ENCODE results near the gene CPXM2.
A peak's percentile ranks its signal among the peaks of the same experiment; 100 is the strongest.

CPXM2 gene

DNA sequence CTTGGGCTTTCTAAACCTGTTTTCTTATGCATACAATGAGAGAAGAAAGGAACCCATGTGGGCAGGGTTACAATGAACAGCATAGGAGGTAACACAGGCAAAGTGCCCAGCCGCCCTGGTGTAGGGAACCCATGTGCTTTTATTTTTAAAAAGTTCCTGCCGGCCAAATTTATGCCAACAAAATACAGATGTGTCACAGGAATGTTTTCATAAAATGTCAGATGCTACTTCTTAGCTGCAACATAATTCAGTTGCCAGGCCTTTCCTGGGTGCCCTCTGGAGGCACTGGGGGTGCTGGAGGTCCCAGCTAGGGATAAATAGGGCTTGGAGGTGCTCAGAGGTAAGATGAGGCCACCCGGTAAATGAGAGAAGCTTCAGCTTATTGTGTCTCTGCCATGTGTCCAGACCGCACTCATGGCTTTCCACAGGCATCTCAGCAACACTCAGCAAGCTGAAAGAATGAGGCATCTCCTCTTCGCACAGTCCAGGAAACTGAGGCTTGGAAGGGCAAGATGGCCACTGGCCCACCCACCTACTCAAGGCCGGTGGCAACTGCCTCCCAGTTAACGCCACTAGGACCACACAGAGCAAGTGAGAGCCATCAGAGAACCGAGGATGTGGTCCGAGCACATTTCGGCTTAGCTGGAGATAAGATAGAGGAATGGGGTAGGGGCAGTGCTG lies 58.3 kb downstream of the CPXM2 start:
- in situ Hi-C loops (cut with HindIII; ENCODE audit: low pct_ligation_motif_present, low pct_unique_long_range_greater_than_20kb, low sequenced_read_pairs): no loop called here
- DNase-seq: no peak

DNA sequence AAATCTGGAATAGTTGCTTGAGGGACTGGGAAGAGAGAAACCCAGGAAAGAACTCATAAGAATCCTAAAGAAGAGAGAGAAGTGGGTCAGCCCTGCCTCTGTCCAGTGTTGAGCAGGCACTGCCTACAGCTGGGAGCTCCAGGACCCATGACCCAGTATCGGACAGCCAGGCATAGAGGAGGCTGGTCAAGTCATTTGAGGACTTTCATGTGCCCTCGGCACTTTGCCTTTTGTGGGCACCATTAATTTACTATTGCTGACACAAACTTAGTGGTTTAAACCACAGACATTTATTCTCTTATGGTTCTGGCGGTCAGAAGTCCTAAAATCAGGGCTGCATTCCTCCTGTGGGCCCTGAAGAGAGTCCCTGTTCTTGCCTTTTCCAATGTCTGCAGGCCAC lies 60.3 kb downstream of the CPXM2 start:
- in situ Hi-C loops (cut with HindIII; ENCODE audit: low pct_ligation_motif_present, low pct_unique_long_range_greater_than_20kb, low sequenced_read_pairs): no loop called here
- no peak for DNase-seq

DNA sequence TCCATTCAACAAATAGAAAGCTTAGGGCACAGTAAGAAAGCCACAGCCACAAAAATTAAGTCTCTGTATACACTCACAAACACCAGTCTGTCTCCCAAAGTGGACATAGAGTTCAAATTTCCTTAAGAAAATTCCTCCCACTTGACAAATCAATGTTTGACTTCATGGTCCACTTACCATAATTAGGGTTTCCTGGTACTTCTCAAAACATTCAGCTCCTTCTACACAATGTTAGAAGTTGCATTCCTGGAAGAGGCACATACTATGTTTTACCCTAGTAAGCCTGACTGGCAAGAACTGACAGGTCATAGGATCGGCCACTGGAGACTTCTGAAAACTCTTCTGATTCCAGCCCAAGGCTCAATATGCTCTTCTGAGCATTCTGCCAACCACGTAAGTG lies 70.5 kb downstream of the CPXM2 start:
- in situ Hi-C loops (cut with HindIII; ENCODE audit: low pct_ligation_motif_present, low pct_unique_long_range_greater_than_20kb, low sequenced_read_pairs): no loop called here
- no peak for DNase-seq

DNA sequence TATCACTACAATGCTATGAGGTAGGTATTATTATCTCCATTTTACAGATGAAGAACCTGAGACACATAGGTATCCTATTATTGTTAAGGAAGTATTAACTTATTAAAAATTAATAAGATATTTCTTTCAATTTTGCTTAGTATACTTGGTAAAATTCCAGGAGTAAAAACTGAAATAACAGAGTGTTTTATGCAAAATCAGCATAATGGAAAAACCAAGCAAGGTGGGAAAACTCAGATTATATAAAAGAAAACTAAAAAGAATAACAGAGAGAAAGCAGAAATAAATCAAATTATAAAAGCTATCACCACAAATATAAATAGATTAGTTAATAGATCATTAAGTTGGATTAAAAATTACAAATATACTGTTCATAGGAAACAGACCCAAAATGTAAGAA lies 82.0 kb downstream of the CPXM2 start:
- in situ Hi-C loops (cut with HindIII; ENCODE audit: low pct_ligation_motif_present, low pct_unique_long_range_greater_than_20kb, low sequenced_read_pairs): no loop called here

DNA sequence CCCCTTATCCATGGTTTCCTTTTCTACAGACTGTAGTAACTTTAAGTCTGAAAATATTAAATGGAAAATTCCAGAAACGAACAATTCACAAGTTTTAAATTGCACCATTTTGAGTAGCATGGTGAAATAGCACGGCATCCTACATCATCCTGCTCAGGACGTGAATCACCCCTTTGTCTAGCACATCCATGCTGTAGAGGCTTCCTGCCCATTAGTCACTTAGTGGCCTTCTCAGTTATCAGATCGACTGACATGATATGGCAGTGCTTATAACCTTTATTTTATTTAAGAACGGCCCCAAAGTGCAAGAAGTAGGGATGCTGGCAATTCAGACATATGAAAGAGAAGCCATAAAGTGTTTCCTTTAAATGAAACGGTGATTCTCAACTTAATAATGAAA lies 82.7 kb downstream of the CPXM2 start:
- DNase-seq: peak; percentile 16
- in situ Hi-C loops (cut with HindIII; ENCODE audit: low pct_ligation_motif_present, low pct_unique_long_range_greater_than_20kb, low sequenced_read_pairs): no loop called here

More for the DNA sequence above, 82.0 kb downstream of the CPXM2 start:
- no peak for DNase-seq

DNA sequence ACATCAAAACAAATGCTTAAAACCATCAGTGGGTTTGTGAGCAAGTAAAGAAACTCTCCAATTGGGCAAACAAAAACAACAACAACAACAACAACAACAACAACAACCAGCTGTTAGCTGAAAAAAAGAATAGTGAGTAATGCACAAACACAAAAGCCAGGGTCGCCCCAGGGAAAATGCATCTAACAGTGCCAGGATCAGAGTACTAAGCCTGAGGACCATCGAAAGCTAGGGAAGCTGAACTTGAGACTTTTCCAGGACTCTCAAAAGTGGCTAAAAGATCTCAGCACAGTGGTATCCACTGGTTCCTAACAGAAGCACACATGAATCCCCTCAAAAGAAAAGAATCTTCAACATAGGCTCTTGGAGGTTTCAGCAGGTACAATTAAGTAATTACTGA lies 83.3 kb downstream of the CPXM2 start:
- in situ Hi-C loops (cut with HindIII; ENCODE audit: low pct_ligation_motif_present, low pct_unique_long_range_greater_than_20kb, low sequenced_read_pairs): no loop called here
- DNase-seq: no peak

DNA sequence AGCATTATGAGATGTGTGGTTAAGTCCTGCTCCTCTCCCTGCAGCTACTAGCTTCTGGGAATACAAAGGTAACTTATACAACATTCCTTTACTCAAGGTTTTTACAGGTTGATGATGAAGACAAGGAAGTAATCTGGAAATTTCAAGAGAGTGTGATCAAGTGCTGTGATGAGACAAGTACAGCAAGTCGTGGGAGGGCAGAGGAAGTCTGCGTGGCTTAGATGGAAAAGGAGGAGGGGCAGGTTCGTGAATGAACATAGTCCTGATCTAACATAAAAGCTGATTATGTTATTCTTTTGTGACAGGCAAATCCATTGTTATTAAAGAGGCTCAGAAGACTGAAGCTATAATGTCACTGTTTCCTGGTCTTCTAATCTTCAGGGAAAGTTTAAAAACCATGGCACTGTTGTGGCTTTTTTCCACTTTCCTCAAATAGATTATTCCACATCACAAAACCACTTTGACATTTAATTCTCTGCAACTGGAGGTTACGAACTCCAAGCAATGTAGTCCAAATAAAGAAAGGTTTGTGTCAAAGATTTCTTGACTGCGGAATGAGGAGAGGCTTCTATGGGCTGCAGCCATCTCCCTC lies 84.1 kb downstream of the CPXM2 start:
- no peak for DNase-seq
- in situ Hi-C loops (cut with HindIII; ENCODE audit: low pct_ligation_motif_present, low pct_unique_long_range_greater_than_20kb, low sequenced_read_pairs): no loop called here

DNA sequence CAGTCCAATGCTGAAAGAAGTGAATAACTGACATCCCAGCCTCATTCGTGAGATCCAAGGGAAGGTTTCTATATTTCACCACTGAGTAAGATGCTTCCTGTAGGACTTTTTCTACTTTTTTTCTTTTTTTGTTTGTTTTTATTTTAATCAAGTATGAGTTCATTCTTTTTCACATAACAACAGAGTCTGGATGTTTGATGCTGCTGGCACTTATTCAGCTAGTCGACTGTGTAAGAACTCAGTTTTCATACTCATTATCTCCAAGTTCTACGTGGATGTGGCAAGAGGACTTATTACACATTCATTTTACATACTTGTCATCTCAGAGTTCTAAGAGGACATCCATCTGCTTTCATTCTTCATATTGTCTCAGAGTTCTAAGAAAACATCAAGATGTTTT lies 86.9 kb downstream of the CPXM2 start:
- DNase-seq: no peak
- in situ Hi-C loops (cut with HindIII; ENCODE audit: low pct_ligation_motif_present, low pct_unique_long_range_greater_than_20kb, low sequenced_read_pairs): no loop called here

DNA sequence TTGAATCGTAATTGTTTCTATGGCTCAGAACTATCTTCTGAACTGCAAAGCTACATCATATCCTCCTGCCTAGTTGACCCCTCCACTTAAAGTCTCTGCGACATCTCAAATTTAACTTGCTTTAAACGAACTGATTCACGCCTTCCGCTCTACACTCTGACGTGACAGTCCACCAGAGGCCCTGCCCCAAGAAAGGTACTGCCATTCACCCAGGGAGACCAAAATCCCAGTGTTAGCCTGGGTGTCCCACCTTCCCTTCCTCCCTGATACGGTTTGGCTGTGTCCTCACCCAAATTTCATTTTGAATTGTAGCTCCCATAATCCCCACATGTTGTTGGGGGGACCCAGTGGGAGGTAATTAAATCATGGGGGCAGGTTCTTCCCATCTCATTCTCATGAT lies 90.8 kb downstream of the CPXM2 start:
- no peak for DNase-seq
- in situ Hi-C loops (cut with HindIII; ENCODE audit: low pct_ligation_motif_present, low pct_unique_long_range_greater_than_20kb, low sequenced_read_pairs): no loop called here

DNA sequence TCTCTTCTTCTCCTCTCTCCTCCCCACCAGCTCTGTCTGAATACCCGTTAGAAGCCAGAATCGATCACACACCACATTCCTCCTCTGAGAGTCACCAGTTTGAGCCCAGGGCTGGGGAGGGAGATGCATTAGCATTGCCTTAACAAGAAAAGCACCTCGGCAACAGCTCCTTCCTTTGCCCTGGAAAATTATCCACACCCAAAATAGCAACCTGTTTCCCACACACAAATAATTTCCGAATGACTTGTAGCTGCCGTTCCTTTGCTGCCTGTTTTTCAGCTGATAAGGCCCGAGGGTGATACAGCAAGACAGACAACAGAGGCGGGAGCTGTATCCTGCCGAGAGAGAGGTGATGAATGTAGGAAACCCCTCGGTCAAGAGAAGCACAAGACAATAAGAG lies 91.3 kb downstream of the CPXM2 start:
- no peak for DNase-seq
- in situ Hi-C loops (cut with HindIII; ENCODE audit: low pct_ligation_motif_present, low pct_unique_long_range_greater_than_20kb, low sequenced_read_pairs): no loop called here

DNA sequence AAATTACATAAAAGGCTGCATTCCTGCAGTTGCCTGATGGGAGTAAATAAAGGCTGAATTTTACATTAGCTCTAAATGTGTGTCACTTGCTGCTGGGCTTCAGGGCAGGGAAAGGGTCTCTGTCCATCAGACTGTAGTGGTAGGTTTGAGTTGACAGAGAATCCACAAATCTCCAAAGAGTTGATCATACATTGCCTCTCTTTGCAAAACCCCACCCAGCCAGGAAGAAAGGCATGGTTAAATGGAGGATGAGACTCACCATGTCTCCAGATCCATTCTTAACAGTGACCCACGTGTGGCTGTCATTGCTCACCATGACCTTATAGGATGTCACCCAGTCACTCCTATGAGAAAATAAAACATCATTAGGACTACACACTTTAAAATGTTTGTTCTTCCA lies 92.8 kb downstream of the CPXM2 start:
- no peak for DNase-seq
- in situ Hi-C loops (cut with HindIII; ENCODE audit: low pct_ligation_motif_present, low pct_unique_long_range_greater_than_20kb, low sequenced_read_pairs): no loop called here

DNA sequence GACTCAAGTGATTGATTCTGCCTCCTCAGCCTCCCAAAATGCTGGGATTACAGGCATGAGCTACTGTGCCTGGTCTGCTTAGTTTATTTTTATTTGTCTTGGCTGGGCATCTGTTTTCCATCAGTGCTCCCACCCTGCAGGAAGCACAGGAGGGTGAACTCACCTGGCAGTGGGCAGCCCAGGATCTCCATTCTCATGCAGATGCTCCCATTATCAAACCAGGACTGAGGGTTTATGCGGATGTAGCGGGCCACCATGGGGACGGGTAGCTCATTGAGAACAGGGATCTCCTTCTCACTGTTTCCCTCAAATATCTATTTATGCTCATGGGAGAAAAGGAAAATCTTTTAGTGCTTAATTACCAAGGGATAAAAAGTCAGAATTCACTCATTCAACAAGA lies 93.8 kb downstream of the CPXM2 start:
- DNase-seq: no peak
- in situ Hi-C loops (cut with HindIII; ENCODE audit: low pct_ligation_motif_present, low pct_unique_long_range_greater_than_20kb, low sequenced_read_pairs): no loop called here

DNA sequence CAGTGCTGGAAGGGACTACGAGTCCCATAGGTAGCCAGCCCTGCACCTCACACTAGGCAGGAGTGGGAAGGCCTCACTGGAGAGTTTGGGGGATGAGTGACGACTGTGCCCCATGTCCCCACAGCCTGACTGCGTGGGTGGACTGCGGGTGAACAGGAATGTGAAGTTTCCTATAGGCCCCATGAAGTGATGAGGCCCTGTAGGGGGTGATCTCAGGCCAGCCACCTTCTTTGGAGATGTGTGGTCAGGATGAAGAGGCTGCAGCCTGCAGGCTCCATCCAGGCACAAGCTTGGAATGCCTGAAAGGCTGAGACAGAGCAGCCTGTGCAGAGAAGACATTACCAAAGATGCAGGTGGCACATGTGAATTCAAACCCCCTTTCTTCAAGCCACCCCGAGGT lies 94.9 kb downstream of the CPXM2 start:
- in situ Hi-C loops (cut with HindIII; ENCODE audit: low pct_ligation_motif_present, low pct_unique_long_range_greater_than_20kb, low sequenced_read_pairs): no loop called here
- no peak for DNase-seq

DNA sequence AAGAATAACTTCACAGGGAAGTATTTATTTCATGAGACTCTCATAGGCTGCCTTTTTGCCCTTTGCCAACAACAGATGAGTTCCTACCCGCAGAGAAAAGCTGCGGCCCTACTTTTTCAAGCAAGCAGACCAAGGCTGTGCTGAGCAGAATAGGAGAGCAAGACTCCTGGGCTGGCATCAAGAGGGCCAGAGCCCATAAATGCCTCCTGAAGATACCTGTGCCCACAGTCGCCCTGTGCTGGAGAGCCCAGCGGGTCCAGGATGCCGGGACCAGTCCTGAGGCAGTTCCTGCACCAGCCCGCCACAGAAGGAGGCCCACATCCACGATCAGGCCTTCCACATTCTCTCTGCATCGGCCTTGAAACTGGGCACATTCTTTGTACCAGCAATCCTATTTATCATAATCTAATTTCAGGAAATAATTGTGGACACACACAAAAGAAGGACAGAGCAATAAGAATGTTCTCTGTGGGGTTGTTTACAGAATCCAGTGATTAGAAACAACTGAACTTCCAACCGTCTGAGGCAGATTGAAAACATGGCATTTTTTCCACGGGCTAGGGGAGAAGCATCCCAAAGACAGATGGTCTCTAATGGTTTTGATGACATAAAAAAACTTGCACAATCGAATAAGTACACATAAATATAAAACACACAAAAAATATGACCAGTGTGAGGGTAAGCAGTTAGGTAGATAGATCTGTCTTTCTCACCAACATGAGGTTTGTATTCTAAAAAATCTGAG lies 95.6 kb downstream of the CPXM2 start:
- DNase-seq: no peak
- in situ Hi-C loops (cut with HindIII; ENCODE audit: low pct_ligation_motif_present, low pct_unique_long_range_greater_than_20kb, low sequenced_read_pairs): no loop called here

DNA sequence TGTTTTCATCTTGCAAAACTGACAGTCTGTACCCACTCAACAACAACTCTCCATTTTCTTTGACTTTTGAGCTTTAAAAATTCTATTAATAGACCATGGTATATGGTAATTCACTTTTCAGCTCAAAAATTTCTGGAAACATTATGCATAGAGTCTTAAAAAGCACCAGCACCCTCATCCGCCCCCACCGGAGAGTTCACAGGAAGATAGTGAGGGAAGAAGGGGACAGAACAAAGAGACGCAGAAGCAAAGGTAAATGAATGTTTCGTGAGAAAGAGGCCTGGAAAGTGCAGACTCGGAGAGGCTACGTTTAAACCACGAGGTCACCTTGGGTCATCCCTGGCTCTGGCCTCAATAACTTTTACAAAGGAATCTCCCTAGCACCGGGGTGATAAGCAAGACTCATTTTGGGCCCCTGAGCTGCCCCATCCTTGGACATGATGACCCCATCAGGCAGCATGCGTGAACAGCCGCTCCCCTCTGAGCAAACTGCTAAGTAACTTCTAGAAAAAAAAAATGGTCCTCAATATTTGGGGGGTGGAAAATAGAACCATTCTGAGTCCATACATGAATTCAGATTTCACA lies 96.3 kb downstream of the CPXM2 start:
- in situ Hi-C loops (cut with HindIII; ENCODE audit: low pct_ligation_motif_present, low pct_unique_long_range_greater_than_20kb, low sequenced_read_pairs): no loop called here
- DNase-seq: no peak

DNA sequence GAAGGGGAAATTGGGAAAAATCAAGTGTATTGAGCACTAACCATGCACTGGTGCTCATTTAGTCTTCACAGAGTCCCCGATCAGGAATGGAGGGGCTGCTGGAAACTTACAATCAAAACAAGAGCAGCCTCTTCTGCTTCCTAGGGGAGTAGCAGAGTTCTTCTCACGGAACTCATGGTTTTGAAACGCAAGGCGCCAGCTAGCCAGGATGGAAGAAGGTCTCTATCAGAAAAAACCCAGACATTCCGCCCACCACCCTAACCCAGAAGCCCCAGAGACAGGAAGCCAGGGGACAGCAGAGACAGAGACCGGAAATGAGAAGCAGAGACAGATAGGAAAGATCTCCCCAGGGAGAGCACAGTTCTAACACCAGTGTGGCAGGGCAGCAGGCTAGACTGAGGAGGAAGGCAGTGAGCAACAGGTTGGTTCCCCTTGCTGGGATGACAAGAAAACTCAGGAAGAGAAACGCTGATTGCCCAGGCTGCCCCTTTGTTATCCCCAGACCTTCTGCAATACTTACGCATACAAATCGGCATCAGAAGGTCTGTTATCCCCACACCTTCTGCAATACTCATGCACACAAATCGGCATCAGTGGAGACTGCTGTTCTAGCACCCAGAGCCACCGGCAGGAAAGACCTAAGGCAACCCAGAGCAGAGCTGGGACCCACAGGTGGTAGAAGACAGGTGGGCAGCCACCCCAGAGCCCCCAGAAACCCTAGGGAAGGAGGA lies 99.2 kb downstream of the CPXM2 start:
- in situ Hi-C loops (cut with HindIII; ENCODE audit: low pct_ligation_motif_present, low pct_unique_long_range_greater_than_20kb, low sequenced_read_pairs): no loop called here
- DNase-seq: no peak

DNA sequence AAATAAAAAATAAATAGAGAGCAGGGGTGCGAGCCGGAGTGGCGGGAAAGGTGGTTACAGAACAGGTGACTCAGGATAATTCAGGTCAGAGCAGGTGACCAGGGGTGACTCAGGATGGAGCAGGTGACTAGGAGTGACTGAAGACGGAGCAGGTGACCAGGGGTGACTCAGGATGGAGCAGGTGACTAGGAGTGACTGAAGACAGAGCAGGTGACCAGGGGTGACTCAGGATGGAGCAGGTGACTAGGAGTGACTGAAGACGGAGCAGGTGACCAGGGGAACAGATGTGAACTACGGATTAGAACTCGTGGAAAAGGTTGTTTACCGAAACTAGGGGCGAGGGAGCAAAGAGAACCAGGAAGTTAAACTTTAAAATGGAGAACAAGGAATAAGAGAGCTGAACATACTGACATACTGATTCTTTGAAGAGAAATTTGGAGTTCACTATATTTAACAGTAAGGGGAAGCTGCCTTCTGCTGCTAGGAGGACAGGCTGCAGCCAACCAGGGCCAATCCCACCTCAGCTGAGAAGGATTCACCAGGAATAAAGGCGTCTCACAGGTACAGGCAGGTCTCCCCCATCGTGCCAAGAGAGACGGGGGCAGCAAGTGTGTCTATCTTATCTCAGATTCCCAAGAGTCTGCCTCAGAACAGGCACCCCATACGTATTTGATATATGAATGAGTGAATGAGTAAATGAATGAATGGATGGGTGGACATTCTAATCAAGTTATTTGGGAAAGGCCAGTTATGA lies 101.3 kb downstream of the CPXM2 start:
- in situ Hi-C loops (cut with HindIII; ENCODE audit: low pct_ligation_motif_present, low pct_unique_long_range_greater_than_20kb, low sequenced_read_pairs): no loop called here
- no peak for DNase-seq

DNA sequence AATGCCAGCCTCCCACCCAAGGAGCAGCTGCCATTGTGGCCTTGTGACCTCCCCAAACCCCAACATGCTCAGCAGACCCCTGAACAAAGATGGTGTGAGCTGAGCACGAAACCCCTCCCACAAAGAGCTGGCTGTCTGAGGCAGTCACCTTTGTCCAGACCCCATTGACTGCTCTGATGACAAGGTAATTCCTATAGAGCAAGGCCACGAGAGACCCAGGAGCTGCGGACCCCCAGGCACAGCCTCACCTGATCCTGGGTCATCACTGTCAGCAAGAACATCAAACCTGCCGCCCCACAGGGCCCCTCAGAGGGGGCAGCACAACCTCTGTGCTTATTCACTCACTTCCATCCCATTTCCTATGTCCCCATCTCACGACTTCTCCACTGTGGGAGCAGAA lies 102.6 kb downstream of the CPXM2 start:
- in situ Hi-C loops (cut with HindIII; ENCODE audit: low pct_ligation_motif_present, low pct_unique_long_range_greater_than_20kb, low sequenced_read_pairs): no loop called here
- DNase-seq: no peak
